Pancreas (tissue), 10 donors: ENCODE data around the gene GIMAP7. TPM values are rescaled to one million over a fixed set of nuclear protein-coding genes. Genes with fewer than 3 reads are reported as not detected.

ENCODE experiments used
- ATAC-seq, 4 donors: fragments of 200-7000 bp; cut with Tn5 transposase; one replicate each; pipeline versions ENCODE4 v1.8.0 to v1.9.1; 2020; ENCODE audit warnings: mild to moderate bottlenecking in 4 of 4, moderate library complexity in 4 of 4
- DNase-seq, 6 donors: peaks; one replicate each; pipeline ENCODE4 v3.0.0-alpha.2; 2020
- FAIRE-seq: peaks from 2 replicates; lab custom pipeline; 2012; peaks lifted over from hg19 to GRCh38; lab: Jason Lieb, UNC
- H3K27ac ChIP-seq, 4 donors: fragments of 200-600 bp; sonication (generic); 1 replicate in 3 of 4; 2 replicates in 1 of 4; pipeline versions ENCODE4 v1.5.0 to v1.8.0; 2020
- H3K27me3 ChIP-seq, 4 donors: fragments of 200-600 bp; one replicate each; pipeline ENCODE4 v1.8.0; 2021
- H3K36me3 ChIP-seq, 3 donors: fragments of 200-600 bp; sonication (generic) in 1 of 3; one replicate each; pipeline versions ENCODE4 v1.5.0 to v1.8.0; 2020 to 2021
- H3K4me1 ChIP-seq, 3 donors: fragments of 200-600 bp; one replicate each; pipeline ENCODE4 v1.8.0; 2021
- H3K4me3 ChIP-seq, 4 donors: fragments of 200-600 bp; sonication (generic) in 2 of 4; one replicate each; pipeline versions ENCODE4 v1.5.0 to v1.8.0; 2020 to 2021
- H3K9me3 ChIP-seq, 4 donors: fragments of 200-600 bp; one replicate each; pipeline ENCODE4 v1.8.0; 2021
- WGBS, 2 donors: extraction: QIAGEN DNeasy Blood & Tissue Kit; methylation state at CpG; one replicate each; pipeline ENCODE4 v1.1.7; 2013; 5-methylcytosine and 5-hydroxymethylcytosine counted together
- intact Hi-C, 3 donors: fragments of 100-400 bp; cut with DNase I; formaldehyde crosslinking; loops; one replicate each; pipeline versions ENCODE4 v1.11.1 to v1.14.2; 2022
- polyA plus RNA-seq, 2 donors: library from polyadenylated mRNA; stranded (reverse); fragments of 200-250 nt; gene quantifications; one replicate each; pipeline ENCODE4 v1.2.3, GENCODE V29; 2013
- total RNA-seq, 6 donors: library from RNA; stranded (reverse); fragmentation: NEBNext Ultra II Directional in 4 of 6; extraction: Animal tissue kit (Norgen Biotek cat#: 25700) in 4 of 6; gene quantifications; one replicate each; pipeline versions ENCODE4 v1.2.1 to v1.2.4, GENCODE V29; 2021 to 2023
- TF ChIP-seq, protein P1 (sequence below), 4 donors: fragments of 200-600 bp; sonication (generic) in 3 of 4; IDR thresholded peaks; one replicate each; pipeline versions ENCODE4 v1.5.0 to v1.8.0; 2021; ENCODE audit warnings: antibody characterized with exemption in 4 of 4
- donor health status: healthy with polysubstance abuse.
- donor health status: DM: no; HTN: no; CAD: no; lungs with moderate emphysema.
- donor health status: DM: no; HTN: no; CAD: no.
- donor health status: control.
- donor health status: control.
- donor health status: Bipolar disorder and iron deficiency.
- donor health status: DM: yes; HTN: yes; CAD: no.
- donor health status: DM: no; HTN: no; CAD: no.
- donor health status: DM: no; HTN: no; CAD: no.
- donor health status: DM: yes; HTN: yes; CAD: no.

GIMAP7 gene
- total and polyA plus RNA-seq, 8 donors, result 1.1 to 12.3 (median 4.8) TPM

DNA sequence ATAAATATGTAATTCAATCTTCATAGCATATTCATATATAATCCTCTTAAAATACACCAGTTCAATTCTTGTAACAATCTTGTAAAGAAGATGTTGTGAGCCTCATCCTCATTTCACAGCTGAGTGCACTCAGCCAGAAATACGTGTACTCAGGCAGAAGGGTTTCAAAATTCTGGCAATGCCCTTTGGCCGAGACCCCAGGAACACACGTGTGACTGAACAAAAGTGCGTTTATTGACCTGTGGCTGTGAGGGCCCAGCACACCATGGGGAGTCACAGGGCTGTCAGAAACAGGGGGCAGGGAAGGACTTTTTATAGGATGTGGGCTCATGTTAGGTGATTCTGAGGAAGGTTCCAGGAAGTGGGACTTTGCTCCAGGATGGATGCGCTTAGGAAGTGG is 42.8 kb upstream of the GIMAP7 start:
- Histone ChIP-seq H3K9me3 (no peaks in the 10 kb centered on the region), H3K27me3 (no peaks in the 10 kb centered on the region), H3K4me1 (no peaks in the 10 kb centered on the region), H3K27ac (no peak overlapping the region), H3K36me3 (no peaks in the 10 kb centered on the region), H3K4me3 (no peak overlapping the region)
- intact Hi-C loops, result no loop called here
- DNase-seq, result no peak
- 54 to 55% methylated on average over 5 of the region's 5 CpGs for WGBS, 2 donors
- no peak for ATAC-seq
- FAIRE-seq, result no peak
- TF ChIP-seq, protein P1, sequence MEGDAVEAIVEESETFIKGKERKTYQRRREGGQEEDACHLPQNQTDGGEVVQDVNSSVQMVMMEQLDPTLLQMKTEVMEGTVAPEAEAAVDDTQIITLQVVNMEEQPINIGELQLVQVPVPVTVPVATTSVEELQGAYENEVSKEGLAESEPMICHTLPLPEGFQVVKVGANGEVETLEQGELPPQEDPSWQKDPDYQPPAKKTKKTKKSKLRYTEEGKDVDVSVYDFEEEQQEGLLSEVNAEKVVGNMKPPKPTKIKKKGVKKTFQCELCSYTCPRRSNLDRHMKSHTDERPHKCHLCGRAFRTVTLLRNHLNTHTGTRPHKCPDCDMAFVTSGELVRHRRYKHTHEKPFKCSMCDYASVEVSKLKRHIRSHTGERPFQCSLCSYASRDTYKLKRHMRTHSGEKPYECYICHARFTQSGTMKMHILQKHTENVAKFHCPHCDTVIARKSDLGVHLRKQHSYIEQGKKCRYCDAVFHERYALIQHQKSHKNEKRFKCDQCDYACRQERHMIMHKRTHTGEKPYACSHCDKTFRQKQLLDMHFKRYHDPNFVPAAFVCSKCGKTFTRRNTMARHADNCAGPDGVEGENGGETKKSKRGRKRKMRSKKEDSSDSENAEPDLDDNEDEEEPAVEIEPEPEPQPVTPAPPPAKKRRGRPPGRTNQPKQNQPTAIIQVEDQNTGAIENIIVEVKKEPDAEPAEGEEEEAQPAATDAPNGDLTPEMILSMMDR (IDR thresholded peaks at IDR 0.05), result no peak

DNA sequence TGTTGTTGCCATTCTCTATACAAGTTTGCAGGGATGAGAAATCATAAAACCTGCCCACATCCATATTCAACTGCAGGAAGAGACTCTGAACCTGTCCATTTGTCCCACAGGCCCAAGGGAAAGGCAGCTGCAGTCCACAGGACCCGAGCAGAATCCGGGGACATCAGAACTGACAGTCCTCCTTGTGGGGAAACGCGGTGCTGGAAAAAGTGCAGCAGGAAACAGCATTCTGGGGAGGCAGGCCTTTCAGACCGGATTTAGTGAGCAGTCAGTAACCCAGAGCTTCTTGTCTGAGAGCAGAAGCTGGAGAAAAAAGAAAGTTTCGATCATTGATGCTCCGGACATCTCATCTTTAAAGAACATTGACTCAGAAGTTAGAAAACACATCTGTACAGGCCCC is 40.8 kb upstream of the GIMAP7 start:
- ATAC-seq (no peak), DNase-seq (no peak), FAIRE-seq (no peak)
- no peaks in the 10 kb centered on the region for H3K4me1 ChIP-seq
- H3K4me3 ChIP-seq, result no peak overlapping the region
- H3K36me3 ChIP-seq, result no peaks in the 10 kb centered on the region
- TF ChIP-seq, protein P1 (IDR thresholded peaks at IDR 0.05), result no peak
- no peak overlapping the region for H3K27ac ChIP-seq
- H3K9me3 ChIP-seq, result no peaks in the 10 kb centered on the region
- 70 to 72% methylated on average over 7 of the region's 7 CpGs for WGBS, 2 donors
- H3K27me3 ChIP-seq, result no peaks in the 10 kb centered on the region
- intact Hi-C loops, result no loop called here

DNA sequence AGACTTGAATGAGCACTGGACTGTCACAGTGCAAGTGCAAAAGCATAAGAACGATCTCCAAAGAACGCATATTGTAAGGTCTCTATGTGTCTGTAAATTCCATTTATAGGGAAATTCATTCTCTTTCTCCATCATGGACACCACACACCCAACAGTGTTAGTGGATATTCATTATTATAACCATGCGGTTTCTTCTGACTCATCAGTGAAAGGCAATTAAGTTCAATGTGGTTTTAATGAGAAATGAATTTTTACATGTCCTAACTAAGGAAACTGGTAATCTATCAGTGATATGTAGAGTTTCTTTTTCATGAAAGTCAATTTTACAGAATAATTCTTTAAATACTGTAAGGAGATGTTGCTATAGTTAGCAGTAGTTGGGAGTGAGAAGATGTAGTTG is 38.4 kb upstream of the GIMAP7 start:
- no peak overlapping the region for H3K4me3 ChIP-seq
- FAIRE-seq (no peak), DNase-seq (no peak), ATAC-seq (no peak)
- no peaks in the 10 kb centered on the region for H3K36me3 ChIP-seq
- intact Hi-C loops, result no loop called here
- no peaks in the 10 kb centered on the region for H3K4me1 ChIP-seq
- WGBS, 2 donors, result 76 to 92% methylated on average over 3 of the region's 3 CpGs
- no peaks in the 10 kb centered on the region for H3K9me3 ChIP-seq
- TF ChIP-seq, protein P1 (IDR thresholded peaks at IDR 0.05), result no peak
- no peaks in the 10 kb centered on the region for H3K27me3 ChIP-seq
- H3K27ac ChIP-seq, result no peak overlapping the region

DNA sequence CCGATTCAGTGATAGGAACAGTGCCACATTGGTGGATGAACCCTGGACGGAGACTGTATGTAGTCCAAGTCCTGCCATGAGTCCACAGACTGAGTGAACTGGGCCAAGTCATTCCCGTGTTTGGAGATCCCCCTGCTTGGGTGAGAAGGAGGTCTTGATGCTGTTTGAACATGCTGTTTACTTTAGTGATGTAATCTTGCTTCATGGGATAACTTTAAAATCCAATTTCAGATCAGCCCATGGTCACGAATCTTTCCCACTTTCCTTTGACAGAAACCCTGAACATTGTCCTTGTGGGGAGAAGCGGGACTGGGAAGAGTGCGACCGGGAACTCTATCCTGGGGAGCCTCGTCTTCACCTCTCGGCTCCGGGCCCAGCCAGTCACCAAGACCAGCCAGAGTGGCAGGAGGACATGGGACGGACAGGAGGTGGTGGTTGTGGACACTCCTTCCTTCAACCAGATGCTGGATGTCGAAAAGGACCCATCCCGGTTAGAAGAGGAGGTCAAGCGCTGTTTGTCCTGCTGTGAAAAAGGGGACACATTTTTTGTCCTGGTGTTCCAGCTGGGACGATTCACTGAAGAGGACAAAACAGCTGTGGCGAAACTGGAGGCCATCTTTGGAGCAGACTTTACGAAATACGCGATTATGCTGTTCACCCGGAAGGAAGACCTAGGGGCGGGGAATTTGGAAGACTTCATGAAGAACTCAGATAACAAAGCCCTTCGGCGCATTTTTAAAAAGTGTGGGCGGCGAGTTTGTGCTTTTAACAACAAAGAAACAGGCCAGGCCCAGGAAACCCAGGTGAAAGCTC is 37.6 kb upstream of the GIMAP7 start:
- intact Hi-C loops, result no loop called here
- no peaks in the 10 kb centered on the region for H3K27me3 ChIP-seq
- no peak overlapping the region for H3K27ac ChIP-seq
- no peaks in the 10 kb centered on the region for H3K36me3 ChIP-seq
- no peaks in the 10 kb centered on the region for H3K9me3 ChIP-seq
- TF ChIP-seq, protein P1 (IDR thresholded peaks at IDR 0.05), result no peak
- DNase-seq, result no peak
- ATAC-seq, result no peak
- H3K4me3 ChIP-seq, result no peak overlapping the region
- 78 to 81% methylated on average over 25 of the region's 25 CpGs for WGBS, 2 donors
- no peak for FAIRE-seq
- no peaks in the 10 kb centered on the region for H3K4me1 ChIP-seq

DNA sequence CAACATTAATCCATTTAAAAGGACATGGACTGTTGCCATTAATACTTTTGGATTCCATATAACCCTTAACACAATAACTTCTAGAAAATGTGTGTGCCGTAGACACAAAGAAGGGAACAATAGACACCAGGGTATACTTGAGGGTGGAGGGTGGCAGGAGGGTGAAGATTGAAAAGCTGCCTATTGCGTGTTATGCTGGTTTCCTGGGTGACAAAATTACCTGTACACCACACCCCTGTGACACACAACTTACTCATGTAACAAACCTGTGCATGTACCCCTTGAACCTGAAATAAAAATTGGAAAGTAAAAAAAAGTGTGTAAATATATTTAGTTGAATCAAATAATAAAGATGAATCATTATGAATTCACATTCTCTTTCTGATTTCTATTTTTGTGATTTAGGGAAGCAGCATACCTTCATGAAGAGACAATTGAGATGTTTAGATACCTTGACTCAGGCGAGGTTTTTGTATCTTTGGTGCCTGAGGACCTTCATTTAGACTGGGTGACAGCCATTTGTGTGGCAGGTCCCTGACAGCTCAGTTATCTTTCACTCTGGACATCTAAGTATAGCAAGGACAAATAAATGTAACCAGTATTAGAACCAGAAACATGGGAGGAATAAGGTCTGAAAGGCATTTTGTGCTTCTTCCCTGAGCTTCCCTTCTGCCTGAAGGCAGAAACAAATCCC is 35.5 kb upstream of the GIMAP7 start:
- no peaks in the 10 kb centered on the region for H3K36me3 ChIP-seq
- intact Hi-C loops, result no loop called here
- TF ChIP-seq, protein P1 (IDR thresholded peaks at IDR 0.05), result no peak
- H3K9me3 ChIP-seq, result no peaks in the 10 kb centered on the region
- no peak for FAIRE-seq
- ATAC-seq, result no peak
- 57 to 71% methylated on average over 3 of the region's 3 CpGs for WGBS, 2 donors
- H3K27ac ChIP-seq, result no peak overlapping the region
- H3K4me3 ChIP-seq, result no peak overlapping the region
- no peak for DNase-seq
- no peaks in the 10 kb centered on the region for H3K4me1 ChIP-seq
- no peaks in the 10 kb centered on the region for H3K27me3 ChIP-seq
